ENCODE data around the gene RPH3AL.
A peak's percentile ranks its signal among the peaks of the same experiment; 100 is the strongest.

RPH3AL gene

DNA sequence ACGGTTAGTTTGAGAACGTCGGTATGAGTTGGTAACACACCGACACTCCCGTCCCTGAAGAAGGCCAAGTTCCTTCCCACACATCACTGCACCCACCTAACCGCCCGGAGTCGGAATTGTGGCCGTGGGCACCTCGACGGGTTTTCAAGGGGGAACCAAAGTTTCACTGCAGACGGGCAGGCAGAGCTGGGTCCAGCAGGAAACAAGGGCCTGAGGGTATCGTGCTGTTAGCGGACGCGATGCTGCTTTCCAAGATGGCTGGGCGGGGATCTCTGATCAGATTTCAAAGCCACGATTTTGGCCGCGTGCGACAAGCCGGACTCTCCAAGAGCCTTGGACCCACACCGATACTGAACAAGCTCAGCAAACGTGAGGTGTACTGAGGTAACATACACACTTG lies 88.8 kb downstream of the RPH3AL start:
- DNase-seq (ENCODE audit: low spot score) (no peak), FAIRE-seq (no peak)

GRCh38 chr17:263271-263670 lies 89.3 kb downstream of the RPH3AL start:
- DNase-seq (ENCODE audit: low spot score), result no peak

DNA sequence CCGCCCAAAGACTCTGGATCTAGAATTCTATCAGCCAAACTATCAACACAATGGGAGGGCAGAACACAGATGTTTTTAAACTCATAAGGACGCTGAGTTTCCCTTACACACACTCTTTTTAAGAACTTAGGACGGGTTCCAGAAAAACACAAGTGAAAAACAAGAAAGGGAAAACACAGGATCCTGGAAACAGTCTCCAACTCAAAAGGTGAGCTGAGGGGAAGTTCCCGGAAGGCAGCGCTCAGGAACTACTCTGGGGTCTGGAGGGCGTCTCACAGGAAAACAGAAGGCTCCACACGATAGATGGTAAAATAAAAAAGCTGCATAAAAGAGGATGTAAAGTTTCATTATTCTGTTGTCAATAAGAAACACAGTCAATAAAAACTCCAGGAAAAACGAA lies 91.0 kb downstream of the RPH3AL start:
- no peak for FAIRE-seq
- DNase-seq (ENCODE audit: low spot score), result no peak

More at GRCh38 chr17:263271-263670, 89.3 kb downstream of the RPH3AL start:
- FAIRE-seq, result no peak

DNA sequence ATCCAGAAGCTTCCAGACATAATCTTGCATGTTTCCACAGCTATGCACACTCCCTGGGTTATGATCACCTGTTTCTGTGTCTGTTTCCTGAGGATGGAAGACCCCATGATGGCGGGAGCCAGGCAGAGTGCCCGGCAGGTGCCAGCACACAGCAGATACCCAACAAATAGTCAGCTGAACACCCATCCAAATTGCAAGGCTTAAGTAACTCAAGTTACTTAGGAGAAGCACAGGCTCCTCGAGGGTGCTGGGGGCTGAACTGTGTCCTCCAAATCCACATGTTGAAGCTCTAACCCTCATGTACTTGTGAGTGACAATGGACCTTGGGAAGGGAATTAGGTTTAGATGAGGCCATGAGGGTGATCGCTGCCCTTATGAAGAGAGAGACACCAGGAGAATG lies 91.7 kb downstream of the RPH3AL start:
- DNase-seq (ENCODE audit: low spot score) (no peak), FAIRE-seq (no peak)

GRCh38 chr17:260031-260791 lies 92.4 kb downstream of the RPH3AL start:
- DNase-seq (ENCODE audit: low spot score), result no peak
- no peak for FAIRE-seq

- no peak for FAIRE-seq
- no peak for DNase-seq (ENCODE audit: low spot score)
These were observed 93.1 kb downstream of the RPH3AL start for GRCh38 chr17:259341-259976.

- no peak for FAIRE-seq
- no peak for DNase-seq (ENCODE audit: low spot score)
These were observed 93.7 kb downstream of the RPH3AL start for GRCh38 chr17:258906-259305.

DNA sequence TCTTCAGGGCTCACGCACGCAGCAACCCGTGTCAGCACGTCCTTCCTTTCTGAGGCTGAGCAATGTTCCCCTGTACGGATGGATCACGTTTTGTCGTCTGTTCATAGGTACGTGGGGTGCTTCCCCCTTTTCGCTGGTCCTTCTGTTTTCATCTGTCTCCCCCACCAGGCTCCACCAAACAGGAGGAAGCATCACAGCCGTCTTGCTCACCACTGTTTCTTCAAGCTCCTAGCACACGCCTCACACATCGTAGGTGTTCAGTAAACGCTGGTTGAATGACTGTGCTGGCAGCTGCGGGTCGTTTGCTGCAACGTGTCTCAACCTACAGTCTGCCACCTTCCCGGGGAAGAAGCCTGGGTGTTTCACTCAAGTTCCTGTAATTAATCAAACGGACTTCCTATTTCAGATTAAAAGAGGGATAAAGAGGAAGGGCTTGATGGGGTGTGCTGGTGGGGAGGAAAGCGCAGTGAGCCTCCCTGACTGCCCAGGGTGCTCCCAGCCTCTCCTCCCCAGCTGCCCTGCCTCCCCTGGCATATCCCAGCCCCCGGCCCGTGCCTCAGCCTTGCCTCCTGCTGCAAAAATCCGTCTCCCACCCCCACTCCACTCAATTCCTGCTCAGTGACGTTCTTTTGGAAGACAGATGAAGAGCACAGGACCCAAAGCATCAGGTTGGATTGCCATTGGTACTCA lies 94.4 kb downstream of the RPH3AL start:
- DNase-seq (ENCODE audit: low spot score), result no peak
- no peak for FAIRE-seq

GRCh38 chr17:253091-253846 lies 99.3 kb downstream of the RPH3AL start:
- DNase-seq (ENCODE audit: low spot score) (no peak), FAIRE-seq (no peak)

- FAIRE-seq (no peak), DNase-seq (ENCODE audit: low spot score) (no peak)
These were observed 100.2 kb downstream of the RPH3AL start for GRCh38 chr17:252456-252855.

- FAIRE-seq (no peak), DNase-seq (ENCODE audit: low spot score) (no peak)
These were observed 101.1 kb downstream of the RPH3AL start for GRCh38 chr17:251531-251930.

DNA sequence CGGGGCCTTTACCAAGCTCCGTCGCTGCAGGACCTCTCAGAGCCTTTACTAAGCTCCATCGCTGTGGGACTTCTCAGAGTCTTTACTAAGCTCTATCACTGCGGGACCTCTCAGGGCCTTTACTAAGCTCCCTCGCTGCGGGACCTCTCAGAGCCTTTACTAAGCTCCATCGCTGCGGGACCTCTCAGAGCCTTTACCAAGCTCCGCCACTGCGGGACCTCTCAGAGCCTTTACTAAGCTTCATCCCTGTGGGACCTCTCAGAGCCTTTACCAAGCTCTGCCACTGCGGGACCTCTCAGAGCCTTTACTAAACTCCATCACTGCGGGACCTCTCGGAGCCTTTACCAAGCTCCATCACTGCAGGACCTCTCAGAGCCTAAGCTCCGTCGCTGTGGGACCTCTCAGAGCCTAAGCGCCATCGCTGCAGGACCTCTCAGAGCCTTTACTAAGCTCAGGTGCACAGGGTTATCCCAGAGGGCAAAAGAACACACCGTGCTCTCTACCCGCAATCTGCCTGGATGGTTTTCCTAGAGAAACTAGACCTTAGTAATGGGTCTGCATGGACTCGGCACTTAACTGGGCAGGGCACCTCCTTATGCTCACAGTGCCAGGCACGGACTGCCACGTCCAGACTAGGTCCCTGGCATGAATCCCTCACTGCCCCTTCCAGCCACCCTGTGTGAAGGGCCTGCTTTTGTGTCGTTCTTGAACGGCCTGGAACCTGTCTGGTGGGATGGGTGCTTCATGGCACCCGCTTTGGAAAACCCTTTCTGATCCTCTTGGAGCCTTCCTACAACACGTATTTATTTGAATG lies 101.9 kb downstream of the RPH3AL start:
- no peak for FAIRE-seq
- no peak for DNase-seq (ENCODE audit: low spot score)

GRCh38 chr17:249236-249993 lies 103.2 kb downstream of the RPH3AL start:
- DNase-seq (ENCODE audit: low spot score) (no peak), FAIRE-seq (no peak)

DNA sequence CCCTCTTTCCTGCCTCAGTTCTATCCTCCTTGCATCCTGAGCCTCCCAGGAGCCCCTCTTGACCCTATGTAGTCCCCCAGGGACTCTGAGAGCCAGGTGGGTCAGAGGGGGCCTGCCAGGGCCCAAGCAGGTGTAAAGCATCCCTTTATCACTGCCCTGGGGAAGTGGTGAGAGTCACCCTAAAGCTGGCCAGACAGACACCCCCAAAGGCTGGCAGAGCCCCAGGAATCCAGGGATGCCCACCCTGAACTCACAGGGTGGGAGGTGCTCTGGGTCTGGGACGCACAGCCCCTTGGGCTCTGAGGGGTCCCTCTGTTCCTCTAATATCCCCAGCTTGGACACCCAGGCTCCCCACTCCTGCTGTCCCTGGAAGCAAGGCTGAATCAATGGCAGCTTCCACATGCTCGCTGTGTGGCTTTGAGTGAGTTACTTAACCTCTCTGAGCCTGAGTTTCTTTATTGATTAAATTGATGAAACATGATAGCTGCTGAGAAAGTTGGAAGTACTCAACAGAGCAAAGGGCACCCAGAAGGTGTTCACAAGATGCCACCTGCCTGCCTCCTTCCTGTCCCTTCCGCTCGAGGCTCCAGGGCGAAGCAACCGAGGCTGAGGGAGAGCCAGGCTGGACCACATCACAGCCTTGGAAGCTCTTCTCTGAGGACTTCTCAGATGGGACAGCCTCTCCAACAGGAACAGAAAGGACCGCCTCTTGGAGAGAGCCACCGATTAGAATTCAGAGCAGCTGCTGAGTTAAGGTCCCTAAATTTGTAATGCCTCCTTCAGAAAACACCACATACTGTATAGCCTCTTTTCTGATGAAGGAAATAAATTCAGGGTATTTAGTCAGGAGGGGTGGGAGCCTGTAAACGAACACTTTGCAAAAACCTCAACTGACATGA lies 104.0 kb downstream of the RPH3AL start:
- FAIRE-seq, result no peak
- no peak for DNase-seq (ENCODE audit: low spot score)

- DNase-seq (ENCODE audit: low spot score) (no peak), FAIRE-seq (no peak)
These were observed 104.8 kb downstream of the RPH3AL start for GRCh38 chr17:247767-248166.

- DNase-seq (ENCODE audit: low spot score), result no peak
- FAIRE-seq, result no peak
These were observed 105.7 kb downstream of the RPH3AL start for GRCh38 chr17:246851-247421.

DNA sequence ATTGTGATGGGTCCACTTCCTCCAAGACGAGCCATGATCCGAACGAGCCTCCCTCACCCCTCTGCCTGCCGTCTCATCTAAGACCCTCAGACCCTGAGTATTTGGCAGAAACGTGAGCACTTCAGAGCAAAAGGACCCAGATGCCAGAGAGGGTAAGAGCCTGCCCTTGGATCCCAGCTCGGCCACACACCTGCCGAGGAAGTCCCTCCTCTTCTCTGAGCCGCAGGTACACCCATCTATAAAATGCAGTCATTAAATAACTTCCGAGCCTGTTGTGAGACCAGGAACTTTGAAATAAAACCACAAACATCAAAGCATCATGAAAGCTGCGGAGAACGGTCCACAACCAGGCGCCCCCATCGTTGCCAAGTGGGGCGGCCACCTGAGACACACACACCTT lies 106.4 kb downstream of the RPH3AL start:
- DNase-seq (ENCODE audit: low spot score) (no peak), FAIRE-seq (no peak)

- no peak for DNase-seq (ENCODE audit: low spot score)
- no peak for FAIRE-seq
These were observed 107.0 kb downstream of the RPH3AL start for GRCh38 chr17:245611-246010.

- FAIRE-seq, result peak; percentile 90
- DNase-seq (ENCODE audit: low spot score), result no peak
These were observed 107.6 kb downstream of the RPH3AL start for GRCh38 chr17:245020-245419.

Data from urothelium cell line (cell line).